Measurements from ENCODE around the gene AHCY. TPM values are rescaled to one million over a fixed set of nuclear protein-coding genes. Genes with fewer than 3 reads are reported as not detected.

The AHCY gene
- total and polyA plus RNA-seq, 2 of the 4 experiments (the other 2 are of a cell fraction): 138 to 210 TPM

DNA sequence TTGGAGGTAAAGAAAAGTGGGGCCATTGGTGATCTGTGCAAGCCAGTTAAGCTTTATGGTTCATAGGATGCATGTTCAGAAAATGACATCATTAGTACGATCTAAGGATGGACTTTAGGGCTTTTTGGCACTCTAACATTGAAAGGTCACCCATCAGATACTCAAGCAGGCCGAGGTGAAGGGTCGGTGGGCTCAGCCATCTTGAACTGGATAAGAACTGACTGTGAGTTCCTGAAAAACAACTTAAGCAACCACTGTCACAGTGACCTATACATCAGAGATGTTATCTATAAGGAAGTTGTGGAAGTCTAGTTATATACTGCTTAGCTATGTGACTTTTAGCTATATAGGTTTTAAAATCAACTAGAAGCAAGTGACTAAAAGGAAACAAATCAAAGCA is 46.9 kb upstream of the AHCY start:
- no TSS peak for BruUV-seq (replicated peaks)
- no peak overlapping the region; the same call in 1 of the 2 replicates for H2BK120ac ChIP-seq (ENCODE audit: low read depth, low read length)
- no peak overlapping the region for H3K14ac ChIP-seq (replicated peaks; ENCODE audit: low read depth, low read length)
- ChIA-PET CTCF (interaction anchor here (0.6 kb wide), 1 partner anchor 17 kb away, joined by 3 read pairs; no protein-coding TSS in a partner anchor), POLR2A (ENCODE audit: unreplicated experiment) (no interaction called here)
- no peaks in the 10 kb centered on the region for H3K27me3 ChIP-seq (ENCODE audit: control insufficient read depth, insufficient read depth, low read length)
- H3K9me1 ChIP-seq (ENCODE audit: insufficient read depth, low read length): 0 out of 2 replicates have a peak, but pooled peaks cover 5% of the 10 kb centered on the region
- H3K9me3 ChIP-seq (ENCODE audit: control insufficient read depth, insufficient read depth, low read length): no peaks in the 10 kb centered on the region
- dilution Hi-C loops (cut with HindIII; ENCODE audit: low sequenced_read_pairs, unreplicated experiment) (no loop called here), in situ Hi-C loops (cut with MboI; ENCODE audit: low sequenced_read_pairs) (no loop called here), intact Hi-C loops (cut with micrococcal nuclease) (no loop called here)
- H4K91ac ChIP-seq (ENCODE audit: insufficient read depth, low read depth, low read length): no peak overlapping the region
- no peak overlapping the region for H3K9ac ChIP-seq (ENCODE audit: low read depth, low read length)
- H3K4me1 ChIP-seq (ENCODE audit: control insufficient read depth, insufficient read depth, low read length): no peaks in the 10 kb centered on the region
- no peak overlapping the region for H2BK20ac ChIP-seq (ENCODE audit: low read depth, low read length)
- H3K4ac ChIP-seq (ENCODE audit: low read depth, low read length): no peak overlapping the region
- no peak overlapping the region for H3K56ac ChIP-seq (ENCODE audit: extremely low read depth, insufficient read depth, low read length)
- H2BK5ac ChIP-seq (ENCODE audit: low read depth, low read length, poor library complexity, severe bottlenecking): no peak overlapping the region
- no peak overlapping the region for H3K23ac ChIP-seq (ENCODE audit: low read depth, low read length)
- no peak overlapping the region for H4K8ac ChIP-seq (ENCODE audit: low read depth in 2 of 2, low read length in 2 of 2)
- H4K20me1 ChIP-seq (ENCODE audit: insufficient read depth, low read length): no peaks in the 10 kb centered on the region
- no peak overlapping the region for H2AFZ ChIP-seq (replicated peaks; ENCODE audit: low read length, poor library complexity)
- ATAC-seq (ENCODE audit: low read depth) (no peak), DNase-seq (no peak)
- H3K4me2 ChIP-seq (ENCODE audit: low read depth, low read length): no peak overlapping the region
- H3K36me3 ChIP-seq (ENCODE audit: control insufficient read depth, insufficient read depth, low read length): no peaks in the 10 kb centered on the region
- no peak overlapping the region for H3K18ac ChIP-seq (ENCODE audit: low read depth, low read length)
- no CpG with 5 or more reads among the region's 3 CpGs for WGBS, 2 experiments (ENCODE audit: extremely low coverage in 2 of 2, insufficient read length in 1 of 2)
- H3K27ac ChIP-seq (ENCODE audit: insufficient read depth, low read length): no peak overlapping the region
- no peak overlapping the region for H2BK15ac ChIP-seq (ENCODE audit: low read depth, low read length)
- TF ChIP-seq FOS (IDR thresholded peaks at IDR 0.05; ENCODE audit: low read depth, low read length): no peak
- no peak for TF ChIP-seq POLR2A (IDR thresholded peaks at IDR 0.05; ENCODE audit: low read depth, low read length)
- no peak for TF ChIP-seq USF2 (IDR thresholded peaks at IDR 0.05; ENCODE audit: low read depth, low read length)
- TF ChIP-seq MXI1 (IDR thresholded peaks at IDR 0.05; ENCODE audit: borderline replicate concordance, low read depth, low read length): no peak
- TF ChIP-seq BHLHE40 (IDR thresholded peaks at IDR 0.05; ENCODE audit: low read depth, low read length): no peak
- TF ChIP-seq RAD21 (IDR thresholded peaks at IDR 0.05; ENCODE audit: low read length): no peak
- no peak for TF ChIP-seq MAZ (IDR thresholded peaks at IDR 0.05; ENCODE audit: borderline replicate concordance, low read depth, low read length)
- TF ChIP-seq SMC3 (IDR thresholded peaks at IDR 0.05; ENCODE audit: low read depth, low read length): no peak
- TF ChIP-seq RFX5 (IDR thresholded peaks at IDR 0.05; ENCODE audit: low read depth, low read length): no peak
- no peak for TF ChIP-seq RCOR1 (IDR thresholded peaks at IDR 0.05; ENCODE audit: insufficient replicate concordance, low read length)
- no peak for TF ChIP-seq CTCF (conservative IDR thresholded peaks at IDR 0.05; ENCODE audit: low read depth, low read length)
- TF ChIP-seq CEBPB (IDR thresholded peaks at IDR 0.05; ENCODE audit: low read depth, low read length): no peak
- H2AK5ac ChIP-seq (ENCODE audit: low read depth, low read length): no peak overlapping the region
- H2AK9ac ChIP-seq (replicated peaks; ENCODE audit: low read depth, low read length, poor library complexity): no peak overlapping the region
- no peaks in the 10 kb centered on the region for H3K79me1 ChIP-seq (ENCODE audit: low read depth in 1 of 2, low read length in 2 of 2)
- no peak overlapping the region for H3K4me3 ChIP-seq (ENCODE audit: insufficient read depth, low read depth, low read length)
- H4K5ac ChIP-seq (ENCODE audit: low read depth, low read length): no peak overlapping the region

Measured in IMR-90 (cell line).